Vagina (tissue), 2 donors: ENCODE results near the gene WDHD1.

Experiments
- CTCF ChIP-seq, 3 experiments: fragments of 450-650 bp in 2 of 3; fragments of 200-600 bp in 1 of 3; sonication (generic) in 1 of 3; IDR thresholded peaks; one replicate each; pipeline ENCODE4 v1.5.1; 2017 to 2019; ENCODE audit warnings: antibody characterized with exemption in 3 of 3, mild to moderate bottlenecking in 2 of 3, moderate library complexity in 2 of 3
- POLR2A ChIP-seq, 2 donors: fragments of 450-650 bp; IDR thresholded peaks; one replicate each; pipeline ENCODE4 v1.6.1; 2017; ENCODE audit warnings: antibody characterized with exemption in 2 of 2, mild to moderate bottlenecking in 2 of 2, moderate library complexity in 2 of 2
- POLR2AphosphoS5 ChIP-seq, 2 donors: sonication (generic); formaldehyde crosslinking; IDR thresholded peaks; one replicate each; pipeline ENCODE4 v1.9.0; 2017; ENCODE audit warnings: antibody characterized with exemption in 2 of 2, mild to moderate bottlenecking in 2 of 2, low read depth in 1 of 2; ENCODE audit not compliant: insufficient read depth in 1 of 2

GRCh38 chr14:54974788-54975414 is 52.0 kb downstream of the WDHD1 start:
- TF ChIP-seq POLR2A (IDR thresholded peaks at IDR 0.05) (no peak), CTCF (IDR thresholded peaks at IDR 0.05) (no peak), POLR2AphosphoS5 (IDR thresholded peaks at IDR 0.05; ENCODE audit: insufficient read depth in 1 of 2, low read depth in 1 of 2) (no peak)
